GM12878 (cell line): ENCODE results near the gene TAF6. TPM values are rescaled to one million over a fixed set of nuclear protein-coding genes. Genes with fewer than 3 reads are reported as not detected.

ENCODE experiments used
- ATAC-seq: fragments of 200-7000 bp; cut with Tn5 transposase; 3 replicates; pipeline ENCODE4 v1.9.1; 2020; ENCODE audit warnings: mild to moderate bottlenecking, moderate library complexity
- BruUV-seq: library from RNA; stranded (reverse); fragments of 400-500 nt; replicated peaks from 2 replicates; lab custom pipeline; 2021; lab: Mats Ljungman, UMichigan
- CTCF ChIA-PET: fragments of 300-600 bp; sonication (Branson Sonifier 250); formaldehyde crosslinking; extraction: SDS; loops from one replicate; lab custom pipeline; 2021; ENCODE audit warnings: inconsistent platforms; lab: Yijun Ruan, JAX
- POLR2A ChIA-PET: fragments of 350-600 bp; formaldehyde crosslinking; extraction: SDS; loops from one replicate; lab custom pipeline; 2021; ENCODE audit warnings: inconsistent platforms; lab: Charles Lee
- RAD21 ChIA-PET: fragments of 300-600 bp; sonication (Branson Sonifier 250); formaldehyde crosslinking; loops from one replicate; lab custom pipeline; 2023; ENCODE audit warnings: antibody characterized with exemption; ENCODE audit not compliant: unreplicated experiment; lab: Charles Lee
- SMC1A ChIA-PET: fragments of 300-600 bp; sonication (Branson Sonifier 250); formaldehyde crosslinking; loops from one replicate; lab custom pipeline; 2023; ENCODE audit not compliant: unreplicated experiment, uncharacterized antibody; lab: Charles Lee
- DNase-seq: peaks from one replicate; pipeline ENCODE4 v3.0.0-alpha.2; 2011; ENCODE audit warnings: low read depth, low spot score
- FAIRE-seq: peaks from 3 replicates; lab custom pipeline; 2011; peaks lifted over from hg19 to GRCh38; lab: Jason Lieb, UNC
- H2AFZ ChIP-seq: 2 replicates; pipeline ENCODE4 v1.6.0; 2011; ENCODE audit warnings: low read depth, low read length, control low read depth; ENCODE audit not compliant: control insufficient read depth
- H3K27ac ChIP-seq: 2 replicates; pipeline ENCODE4 v1.5.1; 2011; ENCODE audit warnings: control low read depth; ENCODE audit not compliant: control insufficient read depth, insufficient read depth
- H3K27me3 ChIP-seq, 2 experiments: replicated peaks in 1 of 2; 2 replicates each; pipeline versions ENCODE4 v1.6.0 to v1.6.1; 2011; ENCODE audit warnings: low read length in 1 of 2; ENCODE audit not compliant: control insufficient read depth in 2 of 2, insufficient read depth in 2 of 2
- H3K36me3 ChIP-seq, 2 experiments: 2 replicates each; pipeline ENCODE4 v1.5.1; 2011; ENCODE audit warnings: low read length in 1 of 2; ENCODE audit not compliant: control insufficient read depth in 2 of 2, insufficient read depth in 2 of 2
- H3K4me1 ChIP-seq: 2 replicates; pipeline ENCODE4 v1.6.1; 2011; ENCODE audit warnings: mild to moderate bottlenecking, low read length, moderate library complexity, mixed read lengths; ENCODE audit not compliant: control insufficient read depth, insufficient read depth
- H3K4me2 ChIP-seq: 2 replicates; pipeline ENCODE4 v1.6.0; 2011; ENCODE audit warnings: control low read depth; ENCODE audit not compliant: control insufficient read depth, insufficient read depth
- H3K4me3 ChIP-seq: fragments of 200-600 bp; sonication (generic); 2 replicates; pipeline ENCODE4 v1.5.1; 2016
- H3K79me2 ChIP-seq: 2 replicates; pipeline ENCODE4 v1.6.0; 2011; ENCODE audit warnings: low read length; ENCODE audit not compliant: control insufficient read depth, insufficient read depth
- H3K9ac ChIP-seq: 2 replicates; pipeline ENCODE4 v1.8.0; 2011; ENCODE audit warnings: low read length, control low read depth, mixed read lengths; ENCODE audit not compliant: control insufficient read depth, insufficient read depth
- H3K9me3 ChIP-seq: replicated peaks from 3 replicates; pipeline ENCODE4 v1.5.1; 2011; ENCODE audit warnings: mild to moderate bottlenecking, low read length; ENCODE audit not compliant: control insufficient read depth, insufficient read depth
- H4K20me1 ChIP-seq: 2 replicates; pipeline ENCODE4 v1.6.0; 2011; ENCODE audit not compliant: control insufficient read depth, insufficient read depth
- EGR1 ChIP-seq, 2 experiments: IDR thresholded peaks; 1 replicate in 1 of 2; 2 replicates in 1 of 2; pipeline ENCODE4 v1.6.1; 2011 to 2012; ENCODE audit warnings: low read depth in 2 of 2, low read length in 2 of 2, borderline replicate concordance in 1 of 2, mild to moderate bottlenecking in 1 of 2, moderate library complexity in 1 of 2
- PBX3 ChIP-seq: IDR thresholded peaks from 2 replicates; pipeline ENCODE4 v1.6.1; 2011; ENCODE audit warnings: mild to moderate bottlenecking, low read depth, low read length, moderate library complexity; ENCODE audit not compliant: insufficient replicate concordance
- RAD21 ChIP-seq: IDR thresholded peaks from 2 replicates; pipeline ENCODE4 v1.6.1; 2011; ENCODE audit warnings: mild to moderate bottlenecking, low read depth, low read length, moderate library complexity; ENCODE audit not compliant: insufficient read depth
- TBL1XR1 ChIP-seq: IDR thresholded peaks from 2 replicates; pipeline ENCODE4 v1.6.1; 2012; ENCODE audit warnings: low read depth, low read length, improper control_type of control experiment
- YBX1 ChIP-seq: fragments of 450-650 bp; IDR thresholded peaks from 2 replicates; pipeline ENCODE4 v1.6.1; 2016; ENCODE audit warnings: antibody characterized with exemption
- WGBS: methylation state at CpG from one replicate; pipeline ENCODE4 v1.1.6; 2016; ENCODE audit warnings: low lambda C conversion rate; ENCODE audit not compliant: insufficient replicate concordance, insufficient coverage; ENCODE audit errors: missing lambda C conversion rate; 5-methylcytosine and 5-hydroxymethylcytosine counted together
- in situ Hi-C: fragments of 300-500 bp; cut with MboI; formaldehyde crosslinking; loops from 9 replicates; pipeline ENCODE4 v1.14.3; 2018; ENCODE audit warnings: mixed read lengths
- intact Hi-C: fragments of 100-400 bp; cut with micrococcal nuclease; formaldehyde crosslinking; loops from one replicate; pipeline ENCODE4 v1.14.2; 2022; ENCODE audit not compliant: unreplicated experiment
- polyA plus RNA-seq, 11 experiments: library from polyadenylated mRNA; depleted of rRNA in 4 of 11; unstranded in 6 of 11; stranded (reverse) in 5 of 11; fragments of >200 nt; fragmentation: Nextera tagmentation in 4 of 11; fragmentation: Illumina TruSeq in 1 of 11; extraction: Ambion mirVana in 4 of 11; extraction: Trizol in 1 of 11; gene quantifications; 1 replicate in 1 of 11; 2 replicates in 10 of 11; pipeline versions ENCODE4 v1.2.1 to v1.2.3, GENCODE V29; 2011 to 2016; ENCODE audit warnings: inconsistent platforms in 2 of 11, missing spikeins in 2 of 11, low read depth in 1 of 11
- total RNA-seq, 4 experiments: library from RNA; depleted of rRNA in 3 of 4; stranded (reverse); fragments of >200 nt in 3 of 4; fragmentation: Illumina TruSeq in 1 of 4; extraction: Trizol in 1 of 4; gene quantifications; 2 replicates each; pipeline versions ENCODE4 v1.2.1 to v1.2.3, GENCODE V29; 2013 to 2021

Gene TAF6
- total and polyA plus RNA-seq, 10 of the 15 experiments (the other 5 are each of a cell fraction or from before 2014, with no cell fraction given) = 0.27 to 42.6 (median 17.0) TPM

- Histone ChIP-seq H3K9me3 (no peaks in the 10 kb centered on the region), H3K4me1 (peaks cover 6% of the 10 kb centered on the region), H3K36me3 (peaks cover 19 to 33% of the 10 kb centered on the region in 2 experiments), H4K20me1 (no peaks in the 10 kb centered on the region), H3K27ac (peak overlapping the region; percentile 84), H2AFZ (peak overlapping the region; percentile 94), H3K27me3 (no peaks in the 10 kb centered on the region), H3K4me2 (peak overlapping the region; percentile 85), H3K79me2 (peaks cover 10% of the 10 kb centered on the region), H3K9ac (peak overlapping the region; percentile 90), H3K4me3 (peak overlapping the region; percentile 92)
- no peak for DNase-seq
- WGBS = 6% methylated on average over 7 of the region's 7 CpGs
- ChIA-PET POLR2A (interaction anchor here (0.8 to 3.9 kb wide), 3 partner anchors 9 to 41 kb away, joined by 3 to 39 read pairs (median 3); partner anchors contain the start of genes AP4M1 and MCM7), SMC1A (interaction anchor here (0.9 to 1.4 kb wide), 2 partner anchors 10 to 12 kb away, joined by 3 to 4 read pairs; partner anchors contain the start of genes AP4M1 and MCM7), CTCF (interaction anchor here (0.8 to 1.3 kb wide), 3 partner anchors 11 to 43 kb away, joined by 3 to 4 read pairs (median 4); partner anchors contain the start of gene MCM7), RAD21 (no interaction called here)
- intact Hi-C loops = loop anchor here (10.0 kb wide), 1 partner anchor 175 kb away; the partner anchor contains the start of gene TRIM4
- in situ Hi-C loops = no loop called here
- FAIRE-seq = no peak
- TSS peak; percentile 73 for BruUV-seq
- TF ChIP-seq RAD21 (no peak), PBX3 (no peak), TBL1XR1 (no peak), EGR1 (IDR thresholded peaks at IDR 0.05; ENCODE audit: borderline replicate concordance in 1 of 2, low read depth in 2 of 2, low read length in 2 of 2) (no peak), YBX1 (peak; percentile 15; the same call in 1 of the 2 replicates)
- ATAC-seq = no peak
Observed at GRCh38 chr7:100089458-100090196, 29.5 kb downstream of the TAF6 start.
